H7 (cell line): ENCODE measurements around the gene OR2A14. TPM values are rescaled to one million over a fixed set of nuclear protein-coding genes. Genes with fewer than 3 reads are reported as not detected.
"Not testable (repeated sequence)": the region's sequence is repeated elsewhere in the genome, so short reads cannot be mapped to it uniquely, and the experiment has no call there.

ENCODE experiments used
- DNase-seq: peaks from one replicate; pipeline ENCODE4 v3.0.0; 2012
- H3K27me3 ChIP-seq: 2 replicates; pipeline ENCODE4 v1.6.0; 2011; ENCODE audit warnings: mild to moderate bottlenecking, low read length; ENCODE audit not compliant: control insufficient read depth, insufficient read depth
- H3K36me3 ChIP-seq: replicated peaks from 2 replicates; pipeline ENCODE4 v1.5.1; 2011; ENCODE audit warnings: low read length; ENCODE audit not compliant: control insufficient read depth, insufficient read depth
- H3K4me3 ChIP-seq: 2 replicates; pipeline ENCODE4 v1.5.1; 2011; ENCODE audit warnings: low read depth, mild to moderate bottlenecking, control low read depth, low read length, moderate library complexity; ENCODE audit not compliant: insufficient read depth
- total RNA-seq: library from RNA; depleted of rRNA; stranded (reverse); fragments of >200 nt; shearing (Covaris generic); gene quantifications from 2 replicates; pipeline ENCODE4 v1.2.3, GENCODE V29; 2014

The OR2A14 gene
- total RNA-seq, 1 experiment from 2014 or later = not detected

- H3K36me3 ChIP-seq, DNase-seq, H3K27me3 ChIP-seq, H3K4me3 ChIP-seq: not testable (repeated sequence)
Measured at GRCh38 chr7:144129601-144130000, 6.6 kb downstream of the OR2A14 start.

- DNase-seq = no peak
- H3K27me3 ChIP-seq = no peaks in the 10 kb centered on the region
- H3K36me3 ChIP-seq = no peaks in the 10 kb centered on the region
- no peak overlapping the region for H3K4me3 ChIP-seq
Measured at GRCh38 chr7:144130730-144131129, 7.8 kb downstream of the OR2A14 start.

GRCh38 chr7:144132262-144132661 lies 9.3 kb downstream of the OR2A14 start:
- H3K36me3 ChIP-seq = no peaks in the 10 kb centered on the region
- H3K27me3 ChIP-seq = no peaks in the 10 kb centered on the region
- no peak overlapping the region for H3K4me3 ChIP-seq
- no peak for DNase-seq

- H3K4me3 ChIP-seq = no peak overlapping the region
- H3K36me3 ChIP-seq = no peaks in the 10 kb centered on the region
- no peaks in the 10 kb centered on the region for H3K27me3 ChIP-seq
- no peak for DNase-seq
Measured at GRCh38 chr7:144133307-144133706, 10.3 kb downstream of the OR2A14 start.

GRCh38 chr7:144134116-144134515 lies 11.1 kb downstream of the OR2A14 start:
- H3K27me3 ChIP-seq = no peaks in the 10 kb centered on the region
- DNase-seq = peak; percentile 5
- no peaks in the 10 kb centered on the region for H3K36me3 ChIP-seq
- H3K4me3 ChIP-seq = no peak overlapping the region

GRCh38 chr7:144137501-144137900 lies 14.5 kb downstream of the OR2A14 start:
- H3K27me3 ChIP-seq = no peaks in the 10 kb centered on the region
- no peak overlapping the region for H3K4me3 ChIP-seq
- H3K36me3 ChIP-seq = no peaks in the 10 kb centered on the region
- no peak for DNase-seq

- no peak for DNase-seq
- Histone ChIP-seq H3K27me3 (no peaks in the 10 kb centered on the region), H3K36me3 (no peaks in the 10 kb centered on the region), H3K4me3 (no peak overlapping the region)
Measured at GRCh38 chr7:144142187-144142586, 19.2 kb downstream of the OR2A14 start.

- no peak for DNase-seq
- Histone ChIP-seq H3K36me3 (no peaks in the 10 kb centered on the region), H3K27me3 (no peaks in the 10 kb centered on the region), H3K4me3 (no peak overlapping the region)
Measured at GRCh38 chr7:144144426-144144825, 21.4 kb downstream of the OR2A14 start.

GRCh38 chr7:144148224-144148827 lies 25.4 kb downstream of the OR2A14 start:
- H3K4me3 ChIP-seq = no peak overlapping the region
- no peaks in the 10 kb centered on the region for H3K36me3 ChIP-seq
- H3K27me3 ChIP-seq = no peaks in the 10 kb centered on the region
- DNase-seq = no peak

- DNase-seq = no peak
- Histone ChIP-seq H3K27me3 (no peaks in the 10 kb centered on the region), H3K36me3 (no peaks in the 10 kb centered on the region), H3K4me3 (no peak overlapping the region)
Measured at GRCh38 chr7:144158861-144159260, 35.9 kb downstream of the OR2A14 start.

- H3K27me3 ChIP-seq = no peaks in the 10 kb centered on the region
- no peak for DNase-seq
- H3K36me3 ChIP-seq = no peaks in the 10 kb centered on the region
Measured at GRCh38 chr7:144164784-144165183, 41.8 kb downstream of the OR2A14 start.

GRCh38 chr7:144171594-144172350 lies 48.8 kb downstream of the OR2A14 start:
- DNase-seq, H3K36me3 ChIP-seq, H3K27me3 ChIP-seq, H3K4me3 ChIP-seq: not testable (repeated sequence)

More at GRCh38 chr7:144164784-144165183, 41.8 kb downstream of the OR2A14 start:
- H3K4me3 ChIP-seq = no peak overlapping the region

- DNase-seq = no peak
- Histone ChIP-seq H3K4me3 (no peak overlapping the region), H3K27me3 (no peaks in the 10 kb centered on the region), H3K36me3 (no peaks in the 10 kb centered on the region)
Measured at GRCh38 chr7:144174613-144175012, 51.6 kb downstream of the OR2A14 start.

GRCh38 chr7:144178380-144179164 lies 55.6 kb downstream of the OR2A14 start:
- H3K4me3 ChIP-seq, H3K27me3 ChIP-seq, DNase-seq, H3K36me3 ChIP-seq: not testable (repeated sequence)

- H3K27me3 ChIP-seq, H3K36me3 ChIP-seq, H3K4me3 ChIP-seq, DNase-seq: not testable (repeated sequence)
Measured at GRCh38 chr7:144179165-144179479, 56.1 kb downstream of the OR2A14 start.
